AG20443 (cell line): ENCODE measurements around the gene UBE2Q2.

Experiments
- DNase-seq: peaks from one replicate; pipeline ENCODE4 v3.0.0; 2012; ENCODE audit warnings: low spot score, mixed read lengths

The UBE2Q2 gene

DNA sequence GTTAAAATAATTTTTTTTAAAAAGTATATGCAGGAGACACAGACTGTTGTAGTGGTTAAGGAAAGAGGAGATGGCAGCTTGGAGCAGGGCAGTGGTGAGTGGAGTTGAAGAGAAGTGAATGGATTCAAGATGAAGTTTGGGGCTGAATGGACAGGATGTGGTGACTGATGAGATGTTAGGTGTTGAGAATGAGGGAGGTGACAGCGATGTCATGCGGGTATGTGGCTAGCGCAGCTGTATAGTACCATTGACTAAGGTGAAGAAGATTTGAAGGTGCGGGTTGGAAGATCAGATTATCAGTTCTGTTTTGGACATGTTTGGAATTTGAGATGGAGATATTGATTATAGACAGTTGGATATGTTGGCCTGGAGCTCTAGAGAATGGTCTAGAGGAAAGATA, 80.5 kb downstream of the UBE2Q2 start:
- DNase-seq = no peak

- DNase-seq = no peak
Measured at GRCh38 chr15:75924576-75924975, 81.3 kb downstream of the UBE2Q2 start.

- no peak for DNase-seq
Measured at GRCh38 chr15:75925440-75925839, 82.2 kb downstream of the UBE2Q2 start.

- no peak for DNase-seq
Measured at GRCh38 chr15:75926931-75927330, 83.7 kb downstream of the UBE2Q2 start.

DNA sequence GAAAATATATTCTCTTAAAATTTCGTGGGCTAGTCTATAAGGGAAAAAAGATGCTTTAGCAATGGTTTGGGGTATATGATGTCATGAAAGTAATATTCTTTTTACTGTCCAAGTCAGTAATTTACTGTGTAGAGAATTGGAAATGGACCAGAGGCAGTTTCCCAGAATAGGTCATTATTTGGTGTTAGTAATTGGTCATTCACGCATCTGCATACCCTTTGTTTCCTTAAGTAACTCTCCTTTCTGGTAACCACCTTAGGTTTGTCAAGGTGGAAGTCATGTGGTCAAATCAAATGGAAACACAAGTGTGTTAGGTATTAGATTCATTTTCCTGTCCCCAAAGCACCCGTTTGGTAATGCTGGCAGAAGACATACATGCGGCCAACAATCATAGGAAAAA, 84.4 kb downstream of the UBE2Q2 start:
- DNase-seq = no peak

- no peak for DNase-seq
Measured at GRCh38 chr15:75928680-75929608, 85.7 kb downstream of the UBE2Q2 start.

DNA sequence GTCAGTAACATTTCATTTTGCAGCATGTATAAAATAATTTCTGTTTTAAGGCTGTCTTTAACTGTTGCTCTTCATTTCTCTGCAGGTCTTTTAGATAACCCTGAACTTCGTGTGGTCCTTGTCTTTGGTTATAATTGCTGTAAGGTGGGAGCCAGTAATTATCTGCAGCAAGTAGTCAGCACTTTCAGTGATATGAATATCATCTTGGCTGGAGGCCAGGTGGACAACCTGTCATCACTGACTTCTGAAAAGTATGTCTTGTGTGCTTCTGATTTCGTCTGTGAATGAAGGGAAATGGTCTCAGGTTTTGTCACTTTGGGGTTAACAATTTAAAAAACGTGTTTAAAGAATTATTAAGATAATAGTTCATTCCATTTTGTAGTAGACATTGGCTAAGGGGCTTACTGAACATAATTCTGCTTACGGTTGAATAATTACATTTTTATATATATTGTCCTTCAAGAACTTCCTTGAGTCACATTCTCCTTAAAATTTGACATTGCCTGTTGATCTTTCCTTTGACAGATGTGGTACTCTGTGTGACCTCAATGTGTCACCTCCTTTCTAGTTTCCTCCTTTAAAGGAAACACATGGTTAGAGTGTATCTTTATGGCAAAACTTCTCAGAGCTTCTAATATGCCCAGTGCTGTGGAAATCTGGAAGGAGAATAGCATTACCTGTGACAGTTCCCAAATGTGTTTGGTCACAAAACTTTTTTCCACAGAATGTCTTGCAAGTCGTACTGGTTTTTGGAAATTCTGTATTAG, 86.7 kb downstream of the UBE2Q2 start:
- no peak for DNase-seq

DNA sequence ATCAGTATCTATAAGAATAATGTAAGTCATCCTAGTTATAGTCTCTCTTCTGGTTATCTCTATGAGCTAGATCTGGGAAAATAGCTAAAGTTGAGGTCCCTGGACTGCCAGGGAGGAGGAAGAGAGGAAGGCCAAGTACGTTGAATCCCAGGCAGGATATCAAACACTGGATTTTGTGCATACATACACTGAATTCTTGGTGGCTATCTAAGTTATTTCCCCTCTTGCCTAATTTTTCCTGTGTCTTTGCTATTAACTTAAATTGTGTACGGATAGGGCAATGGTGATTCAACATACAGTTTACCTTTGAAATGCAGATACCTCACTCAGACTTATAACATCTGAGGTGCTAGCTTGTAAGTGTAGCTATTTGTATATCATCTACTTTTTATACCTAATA, 87.6 kb downstream of the UBE2Q2 start:
- no peak for DNase-seq

GRCh38 chr15:75942464-75942863, 99.2 kb downstream of the UBE2Q2 start:
- DNase-seq = no peak

DNA sequence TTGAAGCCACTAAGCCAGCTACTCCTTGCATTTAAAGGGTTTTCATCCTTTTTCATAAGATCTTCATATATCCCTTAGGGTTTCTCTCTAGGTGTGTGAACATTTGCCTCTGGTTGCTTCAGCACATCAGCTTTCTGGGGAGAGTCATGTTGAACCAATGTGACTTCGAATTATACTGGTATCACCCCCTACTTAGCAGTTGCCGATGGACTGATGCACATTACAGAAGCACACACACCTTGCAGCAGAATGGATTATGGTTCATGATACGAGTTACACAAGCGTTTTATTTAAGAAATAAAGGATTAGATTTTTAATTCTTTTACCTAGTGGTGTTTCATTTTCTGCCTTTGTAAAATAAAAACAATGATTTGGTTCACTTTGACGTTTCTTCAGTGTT, 100.0 kb downstream of the UBE2Q2 start:
- DNase-seq = no peak

GRCh38 chr15:75943713-75944215, 100.5 kb downstream of the UBE2Q2 start:
- DNase-seq = no peak

GRCh38 chr15:75945953-75946352, 102.7 kb downstream of the UBE2Q2 start:
- DNase-seq = no peak

GRCh38 chr15:75947092-75947491, 103.8 kb downstream of the UBE2Q2 start:
- DNase-seq = peak; percentile 58

- no peak for DNase-seq
Measured at GRCh38 chr15:75948761-75949296, 105.6 kb downstream of the UBE2Q2 start.
